Endothelial cell of umbilical vein (primary cell): Measurements from ENCODE around the gene PGP.

Source experiments
- EZH2 ChIP-seq: IDR thresholded peaks from 2 replicates; pipeline ENCODE4 v1.6.1; 2012; ENCODE audit warnings: borderline replicate concordance, low read depth, mild to moderate bottlenecking, moderate library complexity, low read length, inconsistent platforms; ENCODE audit not compliant: severe bottlenecking
- FOS ChIP-seq: IDR thresholded peaks from 2 replicates; pipeline ENCODE4 v1.6.1; 2011; ENCODE audit warnings: mild to moderate bottlenecking, low read length, moderate library complexity, borderline replicate concordance; ENCODE audit not compliant: insufficient read depth
- GATA2 ChIP-seq: IDR thresholded peaks from 2 replicates; pipeline ENCODE4 v1.7.0; 2011; ENCODE audit warnings: low read depth, mild to moderate bottlenecking, moderate library complexity, mixed read lengths, low read length; ENCODE audit not compliant: insufficient read length, insufficient read depth
- JUN ChIP-seq: IDR thresholded peaks from 2 replicates; pipeline ENCODE4 v1.6.1; 2011; ENCODE audit warnings: borderline replicate concordance, low read depth; ENCODE audit not compliant: insufficient read length, insufficient read depth
- MYC ChIP-seq: IDR thresholded peaks from one replicate; pipeline ENCODE4 v1.6.1; 2011; ENCODE audit warnings: mild to moderate bottlenecking, low read depth, low read length
- POLR2A ChIP-seq: IDR thresholded peaks from 2 replicates; pipeline ENCODE4 v1.6.1; 2012; ENCODE audit warnings: low read depth, mild to moderate bottlenecking, control low read depth, low read length
- POLR2AphosphoS5 ChIP-seq: IDR thresholded peaks from 2 replicates; pipeline ENCODE4 v1.6.1; 2012; ENCODE audit warnings: low read depth, mild to moderate bottlenecking, control low read depth, low read length, moderate library complexity; ENCODE audit not compliant: insufficient read depth
- TF ChIP-seq, protein P1 (sequence below), 2 donors: IDR thresholded peaks; 1 replicate in 1 of 2; 2 replicates in 1 of 2; pipeline ENCODE4 v1.5.1; 2011; ENCODE audit warnings: low read length in 2 of 2, mild to moderate bottlenecking in 2 of 2, moderate library complexity in 2 of 2, control low read depth in 1 of 2, inconsistent platforms in 1 of 2, low read depth in 1 of 2; ENCODE audit not compliant: insufficient read depth in 1 of 2; ENCODE audit errors: extremely low read depth in 1 of 2
- TF ChIP-seq, protein P2 (sequence below): IDR thresholded peaks from 2 replicates; pipeline ENCODE4 v1.6.1; 2011; ENCODE audit not compliant: insufficient read depth, insufficient read length

DNA sequence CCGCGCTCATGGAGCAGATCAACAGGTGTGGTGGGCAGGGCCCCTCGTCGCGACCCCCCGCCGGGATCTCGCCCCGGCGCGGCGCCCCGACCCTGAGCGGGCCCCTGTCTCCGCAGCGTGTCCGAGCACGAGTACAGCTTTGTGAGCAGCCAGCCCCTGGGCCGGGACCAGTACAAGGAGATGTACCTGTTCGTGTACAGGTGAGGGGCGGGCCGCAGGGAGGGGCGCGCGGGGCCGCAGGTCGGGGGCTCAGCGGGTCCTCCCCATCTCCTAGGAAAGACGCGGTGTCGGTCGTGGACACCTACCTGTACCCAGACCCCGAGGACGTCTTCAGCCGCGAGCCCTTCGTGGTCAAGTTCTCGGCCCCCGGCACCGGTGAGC lies 22.5 kb upstream of the PGP start:
- no peak for TF ChIP-seq POLR2A
- TF ChIP-seq, protein P1, sequence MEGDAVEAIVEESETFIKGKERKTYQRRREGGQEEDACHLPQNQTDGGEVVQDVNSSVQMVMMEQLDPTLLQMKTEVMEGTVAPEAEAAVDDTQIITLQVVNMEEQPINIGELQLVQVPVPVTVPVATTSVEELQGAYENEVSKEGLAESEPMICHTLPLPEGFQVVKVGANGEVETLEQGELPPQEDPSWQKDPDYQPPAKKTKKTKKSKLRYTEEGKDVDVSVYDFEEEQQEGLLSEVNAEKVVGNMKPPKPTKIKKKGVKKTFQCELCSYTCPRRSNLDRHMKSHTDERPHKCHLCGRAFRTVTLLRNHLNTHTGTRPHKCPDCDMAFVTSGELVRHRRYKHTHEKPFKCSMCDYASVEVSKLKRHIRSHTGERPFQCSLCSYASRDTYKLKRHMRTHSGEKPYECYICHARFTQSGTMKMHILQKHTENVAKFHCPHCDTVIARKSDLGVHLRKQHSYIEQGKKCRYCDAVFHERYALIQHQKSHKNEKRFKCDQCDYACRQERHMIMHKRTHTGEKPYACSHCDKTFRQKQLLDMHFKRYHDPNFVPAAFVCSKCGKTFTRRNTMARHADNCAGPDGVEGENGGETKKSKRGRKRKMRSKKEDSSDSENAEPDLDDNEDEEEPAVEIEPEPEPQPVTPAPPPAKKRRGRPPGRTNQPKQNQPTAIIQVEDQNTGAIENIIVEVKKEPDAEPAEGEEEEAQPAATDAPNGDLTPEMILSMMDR (IDR thresholded peaks at IDR 0.05; ENCODE audit: extremely low read depth in 1 of 2, insufficient read depth in 1 of 2, low read depth in 1 of 2, low read length in 2 of 2), result no peak
- peak; percentile 84 for TF ChIP-seq EZH2
- no peak for TF ChIP-seq JUN
- no peak for TF ChIP-seq MYC
- TF ChIP-seq POLR2AphosphoS5, result no peak
- TF ChIP-seq FOS, result no peak
- no peak for TF ChIP-seq GATA2
- TF ChIP-seq, protein P2, sequence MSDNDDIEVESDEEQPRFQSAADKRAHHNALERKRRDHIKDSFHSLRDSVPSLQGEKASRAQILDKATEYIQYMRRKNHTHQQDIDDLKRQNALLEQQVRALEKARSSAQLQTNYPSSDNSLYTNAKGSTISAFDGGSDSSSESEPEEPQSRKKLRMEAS, result no peak
